ENCODE data around the gene KCNJ18.
"Not testable (repeated sequence)": the region's sequence is repeated elsewhere in the genome, so short reads cannot be mapped to it uniquely, and the experiment has no call there.

DNA sequence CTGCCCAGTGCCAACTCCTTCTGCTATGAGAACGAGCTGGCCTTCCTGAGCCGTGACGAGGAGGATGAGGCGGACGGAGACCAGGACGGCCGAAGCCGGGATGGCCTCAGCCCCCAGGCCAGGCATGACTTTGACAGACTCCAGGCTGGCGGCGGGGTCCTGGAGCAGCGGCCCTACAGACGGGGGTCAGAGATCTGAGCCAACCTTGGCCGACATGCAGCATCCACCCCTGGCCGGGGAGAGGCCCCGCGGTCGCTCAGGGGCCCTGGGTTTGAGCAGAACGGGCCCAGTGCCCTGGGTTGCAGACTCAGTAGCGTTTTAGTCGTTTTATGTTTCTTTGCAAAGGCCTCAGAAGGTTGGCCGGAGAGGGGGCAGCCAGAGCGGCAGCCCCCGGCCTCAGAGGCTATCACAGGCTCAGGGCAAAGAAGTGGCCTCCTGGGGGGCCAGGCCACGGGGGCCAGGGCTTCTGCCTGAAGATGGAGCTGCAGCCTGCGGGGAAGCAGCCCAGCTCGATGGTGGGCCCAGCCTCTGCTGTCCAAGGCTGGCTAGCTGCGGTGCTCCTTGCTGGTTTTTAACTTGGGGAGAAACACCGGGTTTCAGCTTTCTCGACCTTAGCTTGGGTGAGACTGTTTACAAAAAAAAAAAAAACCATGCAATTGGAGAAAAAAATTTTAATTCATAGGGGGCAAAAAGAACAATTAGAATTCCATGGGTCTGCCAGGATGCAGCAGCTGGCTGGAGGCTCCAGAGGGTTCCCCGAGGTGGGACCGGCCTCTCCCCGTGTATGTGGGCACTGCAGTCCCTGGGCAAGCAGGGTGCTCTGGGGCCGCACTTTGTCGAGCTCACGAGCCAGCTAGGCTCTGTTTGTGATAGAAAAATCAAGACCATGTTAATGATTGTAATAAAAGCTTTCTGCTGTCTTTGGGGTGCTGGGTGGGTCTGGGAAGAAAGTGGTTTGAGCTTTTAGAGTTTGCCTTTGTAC is 11.9 kb downstream of the KCNJ18 start:
- TF ChIP-seq ZNF830 (tag by site-specific recombination; IDR thresholded peaks at IDR 0.05; ENCODE audit: low read depth); PBX3 (CRISPR knock-in tag; IDR thresholded peaks at IDR 0.05); CTCF (tag by site-specific recombination; IDR thresholded peaks at IDR 0.05); MYNN (tag by site-specific recombination; IDR thresholded peaks at IDR 0.05; ENCODE audit: borderline replicate concordance); ZNF114 (tag by site-specific recombination; IDR thresholded peaks at IDR 0.05); ZNF211 (tag by site-specific recombination; IDR thresholded peaks at IDR 0.05; ENCODE audit: low read depth): not testable (repeated sequence)
- TF ChIP-seq, protein P1, sequence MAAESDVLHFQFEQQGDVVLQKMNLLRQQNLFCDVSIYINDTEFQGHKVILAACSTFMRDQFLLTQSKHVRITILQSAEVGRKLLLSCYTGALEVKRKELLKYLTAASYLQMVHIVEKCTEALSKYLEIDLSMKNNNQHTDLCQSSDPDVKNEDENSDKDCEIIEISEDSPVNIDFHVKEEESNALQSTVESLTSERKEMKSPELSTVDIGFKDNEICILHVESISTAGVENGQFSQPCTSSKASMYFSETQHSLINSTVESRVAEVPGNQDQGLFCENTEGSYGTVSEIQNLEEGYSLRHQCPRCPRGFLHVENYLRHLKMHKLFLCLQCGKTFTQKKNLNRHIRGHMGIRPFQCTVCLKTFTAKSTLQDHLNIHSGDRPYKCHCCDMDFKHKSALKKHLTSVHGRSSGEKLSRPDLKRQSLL (tag by site-specific recombination; IDR thresholded peaks at IDR 0.05) = not testable (repeated sequence)

Data from HEK293 (cell line).